HG02588 (cell line): ENCODE results near the gene TBC1D2B.
"Not testable (repeated sequence)": the region's sequence is repeated elsewhere in the genome, so short reads cannot be mapped to it uniquely, and the experiment has no call there.

Source experiments
- ATAC-seq: cut with Tn5 transposase; IDR thresholded peaks from one replicate; pipeline ENCODE4 v1.9.1; 2021; ENCODE audit warnings: mild to moderate bottlenecking, moderate library complexity; ENCODE audit not compliant: unreplicated experiment

Gene TBC1D2B

DNA sequence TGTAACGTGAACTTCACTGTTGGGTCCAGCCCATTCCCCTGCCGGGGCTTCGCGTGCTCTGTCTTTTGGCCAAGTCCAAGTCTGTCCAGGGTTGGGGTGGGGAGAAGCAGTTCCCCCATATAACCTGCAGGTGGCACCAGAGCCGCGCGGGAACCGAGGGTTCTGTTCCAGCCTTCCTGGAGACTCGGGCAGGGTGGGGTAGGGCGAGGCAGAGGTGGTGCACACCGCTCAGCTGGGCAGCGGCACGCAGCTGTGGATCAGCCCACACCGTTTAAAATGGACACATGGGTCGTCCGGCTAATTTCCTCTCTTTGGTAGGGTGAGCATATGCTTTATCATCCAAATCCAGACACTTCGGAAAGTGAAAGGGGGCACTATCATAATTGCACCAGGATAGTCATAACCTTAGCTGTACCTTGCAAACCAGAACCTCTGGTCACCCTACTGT, 118.1 kb downstream of the TBC1D2B start:
- ATAC-seq, result peak; percentile 84

DNA sequence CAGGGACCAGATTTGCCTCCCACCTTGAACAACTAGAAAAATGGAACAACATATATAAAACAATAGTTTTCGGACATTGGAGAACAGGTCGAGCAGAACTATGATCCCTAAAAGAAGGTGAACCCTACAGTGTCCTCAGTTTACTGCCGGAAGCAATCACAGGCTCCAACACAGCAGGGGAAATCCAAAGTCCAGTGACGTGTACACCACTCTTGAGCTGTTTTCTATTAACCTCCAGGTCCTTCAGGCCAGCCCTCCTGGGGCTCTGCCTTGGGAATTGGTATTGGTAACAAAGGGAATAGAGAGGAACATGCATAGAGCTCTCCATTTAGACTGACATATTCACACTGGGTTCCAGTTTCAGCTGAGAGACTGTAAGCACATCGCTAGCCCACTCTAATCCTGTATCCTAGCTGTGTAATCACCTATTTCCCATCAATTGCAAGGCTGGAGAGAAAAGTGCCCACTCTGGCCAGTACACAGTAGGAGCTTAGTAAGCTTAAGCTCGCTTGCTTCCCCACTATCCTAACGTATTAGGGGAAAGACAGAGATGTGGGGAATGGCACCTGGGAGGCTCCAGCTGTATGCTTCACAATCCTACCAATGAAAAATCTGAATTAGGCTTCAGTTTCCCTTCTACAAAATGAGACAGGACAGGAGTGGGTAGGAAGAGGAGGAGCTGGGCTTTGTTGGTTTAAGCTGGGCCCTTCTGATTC, 118.6 kb downstream of the TBC1D2B start:
- ATAC-seq, result not testable (repeated sequence)

DNA sequence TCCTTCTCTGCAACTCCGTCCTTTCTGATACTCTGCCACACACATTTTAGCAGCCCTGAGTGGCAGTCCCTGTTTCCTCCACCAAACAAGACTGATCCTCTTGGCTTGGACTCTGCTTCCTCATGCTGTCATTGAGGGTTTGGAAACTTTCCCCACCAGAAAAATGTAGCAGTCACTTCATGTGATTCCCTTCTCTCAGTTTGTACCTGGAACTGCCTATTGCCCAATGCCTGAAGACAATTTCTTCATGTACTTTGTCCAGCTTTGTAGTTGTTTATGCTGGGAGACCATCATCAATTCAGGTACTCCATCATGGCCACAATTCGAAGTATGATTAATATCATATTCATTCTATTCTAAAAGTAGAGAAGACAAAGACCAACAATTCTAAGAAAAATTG, 119.5 kb downstream of the TBC1D2B start:
- ATAC-seq, result not testable (repeated sequence)

DNA sequence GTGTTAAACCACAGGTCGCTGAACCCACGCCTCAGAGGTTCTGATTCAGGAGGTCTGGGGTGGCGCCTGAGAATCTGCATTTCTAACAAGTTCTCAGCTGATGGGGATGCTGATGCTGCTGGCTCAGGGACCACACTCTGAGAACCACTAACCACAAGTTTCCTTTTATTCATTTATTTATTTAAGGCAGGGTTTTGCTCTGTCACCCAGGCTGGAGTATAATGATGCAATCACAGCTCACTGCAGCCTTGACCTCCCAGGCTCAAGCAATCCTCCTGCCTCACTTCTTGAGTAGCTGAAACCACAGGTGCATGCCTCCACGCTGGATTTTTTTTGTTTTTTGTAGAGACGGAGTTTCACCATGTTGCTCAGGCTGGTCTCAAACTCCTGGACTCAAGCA, 123.6 kb downstream of the TBC1D2B start:
- ATAC-seq, result not testable (repeated sequence)

DNA sequence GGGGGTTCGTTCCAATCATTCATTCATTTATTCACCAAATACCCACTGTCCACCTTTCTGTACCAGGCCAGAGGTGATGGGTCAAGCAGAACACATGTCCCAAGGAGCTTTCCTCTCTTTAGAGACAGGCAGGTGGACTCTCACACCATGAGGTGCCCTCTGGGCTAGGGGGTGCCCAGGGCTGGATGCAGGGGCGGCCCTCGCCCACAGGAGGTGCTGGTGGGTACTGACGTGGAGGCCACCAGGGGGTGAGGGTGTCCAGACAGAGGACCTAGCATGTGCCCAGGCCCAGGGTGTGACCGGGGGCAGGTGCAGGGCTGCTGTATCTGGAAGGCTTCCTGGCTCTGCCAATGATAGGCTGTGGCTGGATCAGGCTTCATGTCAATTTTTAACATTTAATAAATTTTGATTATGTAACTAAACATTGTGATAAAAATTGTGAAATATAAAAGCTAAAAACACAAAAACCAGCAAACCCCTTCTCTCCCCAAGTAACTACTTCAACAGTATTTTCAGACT, 124.5 kb downstream of the TBC1D2B start:
- ATAC-seq, result not testable (repeated sequence)

DNA sequence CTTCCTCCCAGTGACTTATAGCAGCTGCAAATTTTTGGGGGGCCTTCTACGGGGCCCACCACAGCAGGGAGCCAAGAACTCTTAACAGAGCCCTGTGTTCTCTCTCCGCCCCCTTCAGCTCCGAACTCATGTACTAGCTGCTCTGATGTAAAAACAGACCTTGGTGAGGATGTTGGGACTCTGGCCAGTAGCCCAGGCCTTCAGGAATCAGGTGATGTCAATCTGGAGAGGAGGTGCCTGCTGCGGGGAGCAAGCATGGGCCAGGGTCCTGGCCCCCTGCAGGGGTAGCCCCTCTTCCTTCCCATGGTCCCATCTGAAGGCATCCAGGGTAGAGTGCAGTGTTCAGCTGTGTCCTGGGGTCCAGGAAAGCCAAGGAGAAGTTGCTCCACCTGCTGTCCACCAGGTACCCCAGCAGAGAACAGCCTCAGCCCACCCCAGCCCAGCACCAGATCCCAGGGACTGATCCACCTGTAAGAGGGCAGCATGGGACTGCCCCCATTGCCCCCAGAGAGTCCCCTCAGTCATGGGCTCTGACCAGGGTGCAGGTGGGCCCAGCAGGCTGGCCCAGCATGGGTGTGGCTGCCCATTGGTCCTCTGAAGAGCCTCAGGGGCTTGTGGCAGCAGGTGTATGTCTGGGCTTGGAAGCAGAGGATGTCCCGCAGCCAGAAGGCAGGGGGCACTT, 126.3 kb downstream of the TBC1D2B start:
- not testable (repeated sequence) for ATAC-seq

DNA sequence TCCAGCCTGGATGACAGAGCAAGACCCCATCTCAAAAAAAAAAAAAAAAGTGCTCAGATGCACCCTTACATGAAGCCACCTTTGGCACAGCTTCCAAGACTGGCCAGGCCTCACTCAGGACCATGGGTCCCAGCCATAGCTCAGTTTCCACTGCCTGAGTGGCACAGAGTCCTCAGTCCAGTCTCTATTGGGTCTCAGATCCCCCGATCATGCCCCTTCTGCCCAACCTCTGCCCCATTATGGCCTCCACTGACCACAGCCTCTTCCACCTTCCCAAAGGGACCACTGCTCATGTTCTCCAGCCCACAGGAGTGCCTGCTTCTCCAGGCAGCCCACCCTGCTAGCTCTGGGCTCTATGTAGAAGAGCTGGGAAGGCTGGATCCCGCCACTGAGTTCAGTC, 127.0 kb downstream of the TBC1D2B start:
- not testable (repeated sequence) for ATAC-seq

DNA sequence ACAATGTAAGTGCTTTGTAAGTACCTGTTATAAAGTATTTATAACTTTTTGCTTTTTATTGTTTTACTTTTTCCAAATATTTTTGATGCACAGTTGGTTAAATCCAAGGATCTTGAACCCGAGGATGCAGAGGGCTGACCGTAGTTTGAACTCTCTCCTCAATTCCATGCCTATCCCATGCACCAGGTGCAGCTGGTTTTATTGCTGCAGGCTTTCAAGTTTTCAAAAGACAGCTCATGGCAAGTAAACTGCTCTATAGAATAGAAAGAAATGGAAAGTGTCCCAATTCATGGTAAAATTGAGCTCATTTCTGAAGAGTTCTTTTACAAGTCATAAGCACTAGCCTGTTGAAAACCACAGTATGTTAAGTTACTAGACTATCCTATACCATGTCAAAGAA, 131.9 kb downstream of the TBC1D2B start:
- no peak for ATAC-seq
